CD4-positive, alpha-beta T cell (primary cell): ENCODE measurements around the gene WFDC12. TPM values are rescaled to one million over a fixed set of nuclear protein-coding genes. Genes with fewer than 3 reads are reported as not detected.

Source experiments
- ATAC-seq: fragments of 200-7000 bp; cut with Tn5 transposase; one replicate; pipeline ENCODE4 v1.10.0; 2022; ENCODE audit warnings: mild to moderate bottlenecking; ENCODE audit not compliant: poor library complexity
- CTCF ChIA-PET: fragments of 350-600 bp; sonication (Branson Sonifier 250); formaldehyde crosslinking; loops from one replicate; lab custom pipeline; 2021; ENCODE audit warnings: antibody characterized with exemption, inconsistent platforms; lab: Charles Lee
- POLR2A ChIA-PET: fragments of 350-600 bp; sonication (Branson Sonifier 250); formaldehyde crosslinking; loops from one replicate; lab custom pipeline; 2021; ENCODE audit warnings: antibody characterized with exemption, inconsistent platforms; lab: Charles Lee
- DNase-seq, 14 experiments: peaks; one replicate each; pipeline ENCODE4 v3.0.0-alpha.2; 2013 to 2020; ENCODE audit warnings: mixed read lengths in 2 of 14
- H3K27ac ChIP-seq, 2 donors: one replicate each; pipeline versions ENCODE4 v1.5.1 to v1.7.0; 2013; ENCODE audit warnings: low read length in 2 of 2, low read depth in 1 of 2, mild to moderate bottlenecking in 1 of 2
- H3K27me3 ChIP-seq, 2 experiments: 1 replicate in 1 of 2; 2 replicates in 1 of 2; pipeline versions ENCODE4 v1.6.1 to v1.7.0; 2013; ENCODE audit warnings: low read length in 2 of 2, control low read depth in 1 of 2, mild to moderate bottlenecking in 1 of 2, moderate library complexity in 1 of 2; ENCODE audit not compliant: insufficient read depth in 2 of 2, control insufficient read depth in 1 of 2
- H3K36me3 ChIP-seq: one replicate; pipeline ENCODE4 v1.6.1; 2013; ENCODE audit warnings: low read length, control low read depth; ENCODE audit not compliant: insufficient read depth
- H3K4me1 ChIP-seq: one replicate; pipeline ENCODE4 v1.6.1; 2013; ENCODE audit warnings: low read length, control low read depth; ENCODE audit not compliant: insufficient read depth
- H3K4me3 ChIP-seq: one replicate; pipeline ENCODE4 v1.5.1; 2013; ENCODE audit warnings: mild to moderate bottlenecking, low read length, moderate library complexity
- H3K9me3 ChIP-seq, 2 experiments: 1 replicate in 1 of 2; 2 replicates in 1 of 2; pipeline versions ENCODE4 v1.6.1 to v1.7.0; 2013; ENCODE audit warnings: low read length in 2 of 2, mild to moderate bottlenecking in 2 of 2, control low read depth in 1 of 2, moderate library complexity in 1 of 2; ENCODE audit not compliant: control insufficient read depth in 1 of 2, insufficient read depth in 1 of 2
- H3K27ac Mint-ChIP-seq: one replicate; pipeline ENCODE4 v1.8.0; 2020; ENCODE audit warnings: mixed read lengths
- H3K27me3 Mint-ChIP-seq: one replicate; pipeline ENCODE4 v1.8.0; 2021; ENCODE audit warnings: mixed read lengths
- H3K36me3 Mint-ChIP-seq: one replicate; pipeline ENCODE4 v1.8.0; 2021; ENCODE audit warnings: low read depth, mixed read lengths
- H3K4me1 Mint-ChIP-seq: one replicate; pipeline ENCODE4 v1.8.0; 2021; ENCODE audit warnings: low read depth, mixed read lengths
- H3K4me3 Mint-ChIP-seq: one replicate; pipeline ENCODE4 v1.8.0; 2020; ENCODE audit warnings: mild to moderate bottlenecking, mixed read lengths
- H3K9me3 Mint-ChIP-seq: one replicate; pipeline ENCODE4 v1.8.0; 2020; ENCODE audit warnings: mixed read lengths
- intact Hi-C, 2 experiments: fragments of 100-400 bp; cut with DNase I in 1 of 2; cut with micrococcal nuclease in 1 of 2; formaldehyde crosslinking; loops; one replicate each; pipeline versions ENCODE4 v1.15.1 to v1.9.0; 2023 to 2025; cut with DNase I, micrococcal nuclease
- total RNA-seq, 174 experiments: library from RNA in 2 of 174; stranded (reverse) in 2 of 174; gene quantifications; one replicate each; pipeline ENCODE4 v1.2.3 and lab custom pipeline; 2021 to 2026
- TF ChIP-seq, protein P1 (sequence below): fragments of 200-600 bp; IDR thresholded peaks from one replicate; pipeline ENCODE4 v1.8.0; 2022; ENCODE audit warnings: antibody characterized with exemption, mild to moderate bottlenecking

WFDC12 gene
- total RNA-seq, 2 experiments from 2014 or later: not detected

DNA sequence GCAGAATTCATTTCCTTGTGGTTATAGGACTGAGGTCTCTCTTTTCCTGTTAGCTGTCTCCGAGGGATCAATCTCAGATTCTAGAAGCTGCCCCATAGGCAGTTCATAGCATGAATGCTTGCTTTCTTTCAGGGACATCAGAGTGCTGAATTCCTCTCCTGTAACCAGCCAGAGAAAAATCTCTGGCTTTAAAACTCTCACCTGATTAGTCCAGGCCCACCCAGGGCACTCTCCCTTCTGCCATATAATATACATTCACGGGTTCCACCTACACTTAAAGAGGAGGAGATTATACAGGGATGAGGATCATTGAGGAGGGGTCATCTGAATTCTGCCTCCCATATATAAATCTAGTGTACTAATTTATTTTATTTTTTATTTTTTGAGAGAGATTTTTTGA lies 21.2 kb downstream of the WFDC12 start:
- H3K9me3 ChIP-seq: peaks cover 0 to 8% of the 10 kb centered on the region in 2 experiments
- intact Hi-C loops: no loop called here
- no peak overlapping the region for H3K4me3 Mint-ChIP-seq
- ATAC-seq: no peak
- no peak overlapping the region for H3K27ac ChIP-seq
- peaks cover 5% of the 10 kb centered on the region for H3K4me1 Mint-ChIP-seq
- TF ChIP-seq, protein P1, sequence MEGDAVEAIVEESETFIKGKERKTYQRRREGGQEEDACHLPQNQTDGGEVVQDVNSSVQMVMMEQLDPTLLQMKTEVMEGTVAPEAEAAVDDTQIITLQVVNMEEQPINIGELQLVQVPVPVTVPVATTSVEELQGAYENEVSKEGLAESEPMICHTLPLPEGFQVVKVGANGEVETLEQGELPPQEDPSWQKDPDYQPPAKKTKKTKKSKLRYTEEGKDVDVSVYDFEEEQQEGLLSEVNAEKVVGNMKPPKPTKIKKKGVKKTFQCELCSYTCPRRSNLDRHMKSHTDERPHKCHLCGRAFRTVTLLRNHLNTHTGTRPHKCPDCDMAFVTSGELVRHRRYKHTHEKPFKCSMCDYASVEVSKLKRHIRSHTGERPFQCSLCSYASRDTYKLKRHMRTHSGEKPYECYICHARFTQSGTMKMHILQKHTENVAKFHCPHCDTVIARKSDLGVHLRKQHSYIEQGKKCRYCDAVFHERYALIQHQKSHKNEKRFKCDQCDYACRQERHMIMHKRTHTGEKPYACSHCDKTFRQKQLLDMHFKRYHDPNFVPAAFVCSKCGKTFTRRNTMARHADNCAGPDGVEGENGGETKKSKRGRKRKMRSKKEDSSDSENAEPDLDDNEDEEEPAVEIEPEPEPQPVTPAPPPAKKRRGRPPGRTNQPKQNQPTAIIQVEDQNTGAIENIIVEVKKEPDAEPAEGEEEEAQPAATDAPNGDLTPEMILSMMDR: no peak
- H3K36me3 Mint-ChIP-seq: no peaks in the 10 kb centered on the region
- H3K4me1 ChIP-seq: peaks cover 10% of the 10 kb centered on the region
- H3K27ac Mint-ChIP-seq: no peak overlapping the region
- no peak overlapping the region for H3K4me3 ChIP-seq
- peaks cover 7 to 33% of the 10 kb centered on the region in 2 experiments for H3K27me3 ChIP-seq
- peaks cover 47% of the 10 kb centered on the region for H3K27me3 Mint-ChIP-seq
- no peak for DNase-seq
- no peaks in the 10 kb centered on the region for H3K9me3 Mint-ChIP-seq
- ChIA-PET POLR2A (no interaction called here), CTCF (no interaction called here)
- no peaks in the 10 kb centered on the region for H3K36me3 ChIP-seq

DNA sequence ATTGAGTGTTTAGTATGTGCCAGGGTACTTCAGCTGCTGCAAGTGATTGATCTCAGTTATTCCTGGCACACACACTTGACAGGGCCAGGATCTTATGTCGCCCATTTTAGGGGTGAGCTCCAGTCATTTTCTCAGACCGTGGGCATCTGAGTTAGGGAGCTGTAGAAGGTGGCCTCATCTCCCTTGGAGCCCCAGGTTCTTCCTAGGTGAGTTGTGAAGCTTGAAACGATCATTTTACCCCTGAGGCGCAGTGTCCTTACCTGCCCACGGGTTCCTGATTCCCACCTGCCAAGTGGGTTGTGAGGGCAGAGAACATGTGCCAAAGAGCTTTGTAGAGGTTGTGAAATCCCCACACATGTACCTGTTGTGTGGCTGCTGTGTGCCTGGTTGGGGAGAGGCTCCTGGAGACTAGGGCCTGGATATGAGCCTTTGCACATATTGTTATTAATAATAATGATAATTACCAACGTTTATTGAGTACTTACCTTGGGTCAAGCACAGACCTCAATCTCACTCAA lies 22.9 kb downstream of the WFDC12 start:
- H3K27ac Mint-ChIP-seq: no peak overlapping the region
- ATAC-seq: no peak
- intact Hi-C loops: no loop called here
- DNase-seq: no peak
- no peak overlapping the region for H3K27ac ChIP-seq
- H3K36me3 Mint-ChIP-seq: no peaks in the 10 kb centered on the region
- H3K27me3 ChIP-seq: peaks cover 21 to 46% of the 10 kb centered on the region in 2 experiments
- H3K4me3 ChIP-seq: no peak overlapping the region
- no peak overlapping the region for H3K4me3 Mint-ChIP-seq
- ChIA-PET CTCF (interaction anchor here (2.5 kb wide), 1 partner anchor 57 kb away, joined by 7 read pairs; no protein-coding TSS in a partner anchor), POLR2A (no interaction called here)
- peaks cover 17% of the 10 kb centered on the region for H3K4me1 ChIP-seq
- no peaks in the 10 kb centered on the region for H3K9me3 Mint-ChIP-seq
- H3K36me3 ChIP-seq: no peaks in the 10 kb centered on the region
- H3K27me3 Mint-ChIP-seq: peaks cover 60% of the 10 kb centered on the region
- peaks cover 9% of the 10 kb centered on the region for H3K4me1 Mint-ChIP-seq
- H3K9me3 ChIP-seq: peaks cover 0 to 13% of the 10 kb centered on the region in 2 experiments
- TF ChIP-seq, protein P1: no peak

DNA sequence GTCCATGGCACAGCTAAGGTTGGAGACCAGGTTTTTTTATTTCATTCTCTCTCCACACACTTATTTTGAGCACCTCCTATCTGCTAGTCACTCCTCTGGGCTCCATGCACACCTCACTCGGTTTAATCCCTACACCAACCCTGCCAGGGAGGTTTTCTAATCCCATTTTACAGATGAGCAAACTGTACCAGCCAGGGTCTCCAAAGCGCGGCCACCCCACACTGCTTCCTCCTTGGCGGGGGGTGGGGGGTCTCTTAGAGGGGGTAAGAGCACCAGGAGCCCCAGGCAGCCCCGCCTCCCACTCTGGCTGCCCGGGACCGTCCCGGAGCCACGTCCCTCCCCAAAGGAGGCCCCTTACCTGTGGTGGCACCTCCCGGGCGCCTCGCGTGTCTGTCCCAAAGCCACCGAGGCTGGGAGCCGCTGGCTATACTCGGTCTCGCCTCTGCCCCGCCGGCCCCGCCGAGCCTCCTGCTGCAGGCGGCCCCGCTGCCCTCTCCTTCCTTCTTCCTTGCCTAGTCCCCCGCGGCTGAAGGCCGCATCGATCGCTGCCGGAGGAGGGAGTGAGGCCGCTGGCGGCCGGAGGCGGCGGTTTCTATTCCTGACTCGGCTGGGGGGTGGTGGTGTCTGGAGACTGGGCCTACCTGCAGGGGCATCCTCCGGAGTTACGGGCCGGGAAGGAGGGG lies 23.6 kb downstream of the WFDC12 start, which contains the start of gene KCNS1:
Gene KCNS1, minus strand, starts transcription at position 565 of the 683 bp plus-strand sequence. CDS start 1,891 bp downstream, outside the sequence.
- DNase-seq (no peak), ATAC-seq (no peak)
- H3K27ac ChIP-seq: no peak within 1 kb of the TSS
- POLR2A ChIA-PET: no interaction called here
- Mint-ChIP-seq H3K4me1 (peaks cover 14% of the 10 kb centered on the region), H3K4me3 (no peak within 1 kb of the TSS), H3K27ac (no peak within 1 kb of the TSS), H3K27me3 (peaks cover 67% of the 10 kb centered on the region), H3K36me3 (no peaks in the 10 kb centered on the region), H3K9me3 (no peaks in the 10 kb centered on the region)
- CTCF ChIA-PET: interaction anchor here (2.5 kb wide), 1 partner anchor 57 kb away, joined by 7 read pairs; no protein-coding TSS in a partner anchor
- intact Hi-C loops: no loop called here
- H3K36me3 ChIP-seq: no peaks in the 10 kb centered on the region
- TF ChIP-seq, protein P1: no peak
- H3K27me3 ChIP-seq: peaks cover 25 to 49% of the 10 kb centered on the region in 2 experiments
- peaks cover 17% of the 10 kb centered on the region for H3K4me1 ChIP-seq
- peaks cover 0 to 13% of the 10 kb centered on the region in 2 experiments for H3K9me3 ChIP-seq
- no peak within 1 kb of the TSS for H3K4me3 ChIP-seq
